Hepatocyte (in vitro differentiated cells): ENCODE measurements around the gene TPX2. TPM values are rescaled to one million over a fixed set of nuclear protein-coding genes. Genes with fewer than 3 reads are reported as not detected.

Experiments used
- DNase-seq: peaks from one replicate; pipeline ENCODE4 v3.0.0-alpha.2; 2016; ENCODE audit warnings: low spot score
- H2AFZ ChIP-seq: fragments of 200-600 bp; sonication (generic); 2 replicates; pipeline ENCODE4 v1.6.0; 2016; ENCODE audit warnings: antibody characterized with exemption, mild to moderate bottlenecking
- H3K27ac ChIP-seq: fragments of 200-600 bp; sonication (generic); 2 replicates; pipeline ENCODE4 v1.5.1; 2016; ENCODE audit warnings: mild to moderate bottlenecking
- H3K27me3 ChIP-seq: fragments of 200-600 bp; sonication (generic); 2 replicates; pipeline ENCODE4 v1.6.1; 2016
- H3K36me3 ChIP-seq: fragments of 200-600 bp; sonication (generic); replicated peaks from 2 replicates; pipeline ENCODE4 v1.5.1; 2016; ENCODE audit warnings: low read depth; ENCODE audit not compliant: insufficient read depth
- H3K4me1 ChIP-seq: fragments of 200-600 bp; sonication (generic); 2 replicates; pipeline ENCODE4 v1.5.1; 2016; ENCODE audit warnings: mild to moderate bottlenecking, moderate library complexity; ENCODE audit not compliant: insufficient read depth
- H3K4me2 ChIP-seq: fragments of 200-600 bp; sonication (generic); 2 replicates; pipeline ENCODE4 v1.6.0; 2016
- H3K4me3 ChIP-seq: fragments of 200-600 bp; sonication (generic); 2 replicates; pipeline ENCODE4 v1.5.1; 2016; ENCODE audit warnings: mild to moderate bottlenecking
- H3K79me2 ChIP-seq: fragments of 200-600 bp; sonication (generic); 2 replicates; pipeline ENCODE4 v1.6.0; 2017; ENCODE audit warnings: mild to moderate bottlenecking
- H3K9me2 ChIP-seq: fragments of 200-600 bp; sonication (generic); replicated peaks from 2 replicates; pipeline ENCODE4 v1.6.0; 2017; ENCODE audit warnings: mild to moderate bottlenecking; ENCODE audit not compliant: insufficient read depth
- H3K9me3 ChIP-seq: fragments of 200-600 bp; sonication (generic); 2 replicates; pipeline ENCODE4 v1.5.1; 2016; ENCODE audit warnings: low read depth, mild to moderate bottlenecking
- H4K20me1 ChIP-seq: fragments of 200-600 bp; sonication (generic); 2 replicates; pipeline ENCODE4 v1.6.0; 2016; ENCODE audit warnings: mild to moderate bottlenecking; ENCODE audit not compliant: insufficient read depth, poor library complexity, severe bottlenecking
- CTCF ChIP-seq: fragments of 200-600 bp; sonication (generic); IDR thresholded peaks from 2 replicates; pipeline ENCODE4 v1.5.1; 2016; ENCODE audit warnings: antibody characterized with exemption, mild to moderate bottlenecking; ENCODE audit not compliant: poor library complexity
- EZH2 ChIP-seq: fragments of 200-600 bp; sonication (generic); IDR thresholded peaks from 2 replicates; pipeline ENCODE4 v1.6.1; 2016; ENCODE audit warnings: antibody characterized with exemption, mild to moderate bottlenecking, borderline replicate concordance
- EZH2phosphoT487 ChIP-seq: fragments of 200-600 bp; sonication (generic); IDR thresholded peaks from one replicate; pipeline ENCODE4 v1.6.1; 2018; ENCODE audit warnings: antibody characterized with exemption, mild to moderate bottlenecking, low read depth, moderate library complexity; ENCODE audit not compliant: unreplicated experiment, severe bottlenecking
- WGBS: methylation state at CpG from one replicate; pipeline ENCODE4 v1.1.6; 2016; ENCODE audit warnings: low lambda C conversion rate; ENCODE audit errors: missing lambda C conversion rate; 5-methylcytosine and 5-hydroxymethylcytosine counted together
- polyA plus RNA-seq: library from polyadenylated mRNA; unstranded; fragments of >200 nt; fragmentation: Nextera tagmentation; extraction: Ambion mirVana; gene quantifications from 2 replicates; pipeline ENCODE4 v1.2.1, GENCODE V29; 2016
- total RNA-seq: library from RNA; depleted of rRNA; stranded (reverse); fragments of >200 nt; gene quantifications from 2 replicates; pipeline ENCODE4 v1.2.3, GENCODE V29; 2014

The TPX2 gene
- total and polyA plus RNA-seq, 2 experiments from 2014 or later = 16.3 to 23.9 TPM

GRCh38 chr20:31695849-31696804 lies 43.0 kb upstream of the TPX2 start:
- DNase-seq = peak; percentile 80
- Histone ChIP-seq H3K79me2 (peaks cover 94% of the 10 kb centered on the region), H3K4me1 (peaks cover 37% of the 10 kb centered on the region), H3K4me2 (no peak overlapping the region), H3K27ac (peak overlapping the region; percentile 99), H3K9me3 (no peaks in the 10 kb centered on the region), H3K27me3 (no peaks in the 10 kb centered on the region), H3K36me3 (no peaks in the 10 kb centered on the region), H2AFZ (no peak overlapping the region), H4K20me1 (peaks cover 8% of the 10 kb centered on the region), H3K9me2 (no peaks in the 10 kb centered on the region), H3K4me3 (no peak overlapping the region)
- 90% methylated on average over 12 of the region's 12 CpGs for WGBS
- TF ChIP-seq EZH2phosphoT487 (no peak), CTCF (no peak), EZH2 (no peak)

- Histone ChIP-seq H3K4me1 (peaks cover 37% of the 10 kb centered on the region), H3K27me3 (no peaks in the 10 kb centered on the region), H3K9me3 (no peaks in the 10 kb centered on the region), H2AFZ (no peak overlapping the region), H3K36me3 (no peaks in the 10 kb centered on the region), H3K9me2 (no peaks in the 10 kb centered on the region), H3K27ac (peak overlapping the region; percentile 99), H3K4me2 (peak overlapping the region; percentile 13), H3K79me2 (peaks cover 94% of the 10 kb centered on the region), H3K4me3 (no peak overlapping the region), H4K20me1 (peaks cover 4% of the 10 kb centered on the region)
- no peak for DNase-seq
- no peak for TF ChIP-seq EZH2phosphoT487
- WGBS = 91% methylated on average over 8 of the region's 8 CpGs
These were observed 40.8 kb upstream of the TPX2 start for GRCh38 chr20:31698243-31698802.

GRCh38 chr20:31698803-31699718 lies 40.0 kb upstream of the TPX2 start:
- H3K4me1 ChIP-seq = peaks cover 39% of the 10 kb centered on the region
- peak; percentile 90 for DNase-seq
- H3K4me2 ChIP-seq = peak overlapping the region; percentile 13
- WGBS = 51% methylated on average over 6 of the region's 6 CpGs
- peaks cover 4% of the 10 kb centered on the region for H4K20me1 ChIP-seq
- no peak overlapping the region for H2AFZ ChIP-seq
- peak overlapping the region; percentile 99 for H3K27ac ChIP-seq
- no peak overlapping the region for H3K4me3 ChIP-seq
- TF ChIP-seq EZH2phosphoT487 = no peak
- TF ChIP-seq EZH2 = no peak
- no peak for TF ChIP-seq CTCF
- H3K36me3 ChIP-seq = no peaks in the 10 kb centered on the region
- H3K27me3 ChIP-seq = no peaks in the 10 kb centered on the region
- no peaks in the 10 kb centered on the region for H3K9me2 ChIP-seq
- peaks cover 94% of the 10 kb centered on the region for H3K79me2 ChIP-seq
- H3K9me3 ChIP-seq = no peaks in the 10 kb centered on the region
